PC-3 (cell line): ENCODE results near the gene PAX5.

ENCODE experiments used
- CTCF ChIP-seq: fragments of 300-600 bp; sonication (generic); conservative IDR thresholded peaks from 2 replicates; pipeline ENCODE4 v1.5.1; 2017; ENCODE audit warnings: antibody characterized with exemption, low read depth, mild to moderate bottlenecking, low read length
- EZH2 ChIP-seq: fragments of 300-600 bp; sonication (generic); IDR thresholded peaks from one replicate; pipeline ENCODE4 v1.6.1; 2017; ENCODE audit warnings: antibody characterized with exemption, mild to moderate bottlenecking, low read length; ENCODE audit not compliant: unreplicated experiment
- EZH2phosphoT487 ChIP-seq: fragments of 300-600 bp; sonication (generic); IDR thresholded peaks from 2 replicates; pipeline ENCODE4 v1.6.1; 2018; ENCODE audit warnings: mild to moderate bottlenecking, antibody characterized with exemption, low read length, borderline replicate concordance

GRCh38 chr9:36835271-36835996, 198.6 kb downstream of the PAX5 start:
- TF ChIP-seq CTCF (no peak), EZH2 (no peak), EZH2phosphoT487 (no peak)
